ENCODE measurements around the gene METTL13. TPM values are rescaled to one million over a fixed set of nuclear protein-coding genes. Genes with fewer than 3 reads are reported as not detected.

Gene METTL13
- total and polyA plus RNA-seq, 4 experiments from 2014 or later: 27.7 to 36.7 (median 34.1) TPM

DNA sequence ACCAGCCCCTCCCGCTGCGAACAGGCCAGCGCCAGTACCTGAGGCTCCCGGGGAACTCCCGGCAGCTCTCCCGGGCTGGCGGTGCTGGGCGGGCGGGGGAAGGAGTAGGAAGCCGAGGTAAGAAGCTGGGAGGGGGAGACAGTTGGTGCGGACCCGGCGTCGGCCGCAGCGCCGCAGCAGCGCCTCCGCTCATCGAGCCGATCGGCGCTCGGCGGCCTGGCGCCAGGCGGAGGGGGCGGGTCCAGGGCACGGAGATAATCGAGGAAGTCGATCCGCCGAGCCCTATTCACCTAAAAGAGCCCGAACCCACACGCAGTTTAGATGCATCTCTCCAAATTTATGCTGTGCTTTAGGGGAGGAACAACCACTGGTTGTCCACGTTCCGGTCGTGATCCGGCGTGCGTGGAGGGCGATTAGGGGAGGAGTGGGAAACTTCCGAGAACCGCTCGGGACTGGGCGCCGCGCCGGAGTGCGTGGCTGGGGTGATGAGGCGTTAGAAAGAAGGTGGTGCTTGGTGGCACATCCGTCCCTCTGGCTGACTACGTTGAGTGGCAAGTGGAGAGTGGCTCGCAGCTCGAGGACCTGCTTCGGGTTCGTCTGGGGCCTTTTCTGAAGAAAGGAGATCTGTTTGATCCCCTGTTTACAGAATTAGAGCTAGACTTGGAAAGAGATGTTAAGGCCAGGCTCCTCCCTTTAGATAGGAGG is 39.4 kb upstream of the METTL13 start, which contains the start of gene VAMP4:
VAMP4 (minus strand) TSS at position 194 of the 705 bp plus-strand sequence. CDS start 3,651 bp downstream, outside the sequence.
- Mint-ChIP-seq H3K27ac (peak within 1 kb of the TSS; percentile 98 to 100 (median 99)), H3K9me3 (no peaks in the 10 kb centered on the region), H3K27me3 (no peaks in the 10 kb centered on the region), H3K36me3 (peaks cover 7 to 21% of the 10 kb centered on the region in 2 donors), H3K4me3 (peak within 1 kb of the TSS; percentile 97 to 100 (median 100)), H3K4me1 (peaks cover 31 to 62% (median 48%) of the 10 kb centered on the region in 4 donors)
- Histone ChIP-seq H3K27me3 (ENCODE audit: insufficient read depth, low read length) (no peaks in the 10 kb centered on the region), H3K9me3 (ENCODE audit: control insufficient read depth in 1 of 2, low read length in 2 of 2) (no peaks in the 10 kb centered on the region), H3K4me3 (ENCODE audit: low read length in 2 of 2) (peak within 1 kb of the TSS; percentile 84 to 92), H3K27ac (ENCODE audit: low read depth, low read length) (peak within 1 kb of the TSS; percentile 96), H3K36me3 (ENCODE audit: insufficient read depth, low read length) (peaks cover 3% of the 10 kb centered on the region), H3K4me1 (ENCODE audit: insufficient read depth, low read length) (peaks cover 44% of the 10 kb centered on the region)
- DNase-seq: peak; percentile 85 to 90 (median 89)
- intact Hi-C loops (cut with micrococcal nuclease): loop anchor here (1.0 to 5.0 kb wide), 6 partner anchors 39 to 790 kb away; partner anchors contain the start of genes DNM3, FMO4, METTL13 and PRRC2C
- CTCF ChIA-PET (ENCODE audit: partially characterized antibody): interaction anchor here (0.8 to 4.5 kb wide), 6 partner anchors 9 to 428 kb away, joined by 3 to 31 read pairs (median 6); partner anchors contain the start of genes FMO4 and METTL13
- POLR2A ChIA-PET (ENCODE audit: partially characterized antibody): interaction anchor here (0.5 to 6.9 kb wide), 21 partner anchors 9 to 1734 kb away, joined by 3 to 173 read pairs (median 5); partner anchors contain the start of genes DNM3, METTL13, PIGC and PRRC2C

DNA sequence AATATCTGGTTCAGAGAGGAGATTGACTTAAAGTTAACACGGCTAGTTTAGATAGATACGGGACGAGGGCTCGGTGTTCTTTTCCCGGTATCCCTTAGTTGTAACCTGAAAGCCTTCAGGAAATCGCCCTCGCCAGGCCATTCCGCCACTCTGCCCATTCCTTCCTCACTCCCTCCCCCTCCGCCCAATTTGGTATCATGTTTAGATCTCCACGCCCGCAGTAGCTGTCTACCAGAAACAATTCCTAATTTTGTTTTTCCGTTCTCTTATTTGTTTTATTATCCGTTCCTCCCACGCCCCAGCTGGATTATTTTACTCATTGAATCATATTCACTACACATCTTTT is 38.9 kb upstream of the METTL13 start:
- Mint-ChIP-seq H3K27ac (peak overlapping the region; percentile 98 to 100 (median 99)), H3K4me1 (peaks cover 31 to 60% (median 47%) of the 10 kb centered on the region in 4 donors), H3K36me3 (peaks cover 6 to 19% of the 10 kb centered on the region in 2 donors), H3K27me3 (no peaks in the 10 kb centered on the region), H3K9me3 (no peaks in the 10 kb centered on the region), H3K4me3 (peak overlapping the region; percentile 97 to 100 (median 100))
- Histone ChIP-seq H3K4me1 (ENCODE audit: insufficient read depth, low read length) (peaks cover 44% of the 10 kb centered on the region), H3K9me3 (ENCODE audit: control insufficient read depth in 1 of 2, low read length in 2 of 2) (no peaks in the 10 kb centered on the region), H3K4me3 (ENCODE audit: low read length in 2 of 2) (peak overlapping the region; percentile 84 to 92), H3K36me3 (ENCODE audit: insufficient read depth, low read length) (no peaks in the 10 kb centered on the region), H3K27ac (ENCODE audit: low read depth, low read length) (peak overlapping the region; percentile 96), H3K27me3 (ENCODE audit: insufficient read depth, low read length) (no peaks in the 10 kb centered on the region)
- intact Hi-C loops (cut with micrococcal nuclease): loop anchor here (1.0 to 5.0 kb wide), 5 partner anchors 39 to 790 kb away; partner anchors contain the start of genes DNM3, FMO4, METTL13 and PRRC2C
- ChIA-PET POLR2A (ENCODE audit: partially characterized antibody) (interaction anchor here (0.5 to 6.9 kb wide), 19 partner anchors 9 to 1734 kb away, joined by 3 to 173 read pairs (median 5); partner anchors contain the start of genes DNM3, METTL13, PIGC and PRRC2C), CTCF (ENCODE audit: partially characterized antibody) (interaction anchor here (1.2 to 4.5 kb wide), 6 partner anchors 10 to 429 kb away, joined by 3 to 31 read pairs (median 6); partner anchors contain the start of genes FMO4 and METTL13)
- DNase-seq: peak in 1 of 5 donors; percentile 39

DNA sequence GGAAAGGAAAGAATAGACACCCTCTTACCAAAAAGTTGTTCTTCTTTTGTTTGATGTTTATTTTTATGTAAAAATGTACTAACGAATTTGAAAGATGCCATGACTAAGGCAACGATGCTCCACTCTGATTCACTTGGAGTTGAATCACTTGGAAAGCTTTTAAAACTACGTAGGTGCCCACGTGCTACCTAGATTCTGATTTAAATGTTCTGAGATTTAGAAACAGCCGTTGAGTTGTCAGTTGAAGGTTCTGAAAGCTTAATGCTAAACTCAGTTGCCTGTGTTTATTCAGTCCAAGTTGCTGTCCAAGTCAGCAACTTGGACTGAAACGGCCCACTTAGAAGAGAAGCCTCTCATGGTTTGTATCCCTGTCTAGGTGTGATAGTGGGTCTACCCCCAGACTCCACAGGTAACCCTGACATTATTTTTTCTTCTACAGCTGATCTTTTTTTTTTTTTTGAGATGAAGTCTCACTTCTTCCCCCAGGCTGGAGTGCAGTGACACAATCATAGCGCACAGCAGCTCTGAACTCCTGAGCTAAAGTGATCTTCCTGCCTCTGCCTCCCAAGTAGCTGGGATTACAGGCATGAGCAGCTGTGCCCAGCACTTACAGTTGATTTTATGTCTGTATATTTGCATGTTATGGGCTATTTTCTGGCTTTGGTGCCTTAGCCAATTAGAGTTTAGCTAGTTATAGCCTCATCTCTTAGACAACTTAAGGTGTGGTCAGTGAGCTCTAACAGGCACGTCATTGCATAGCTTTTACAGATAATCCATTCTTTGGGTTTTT is 38.2 kb upstream of the METTL13 start:
- H3K27ac ChIP-seq (ENCODE audit: low read depth, low read length): peak overlapping the region; percentile 96
- DNase-seq: peak in 3 of 5 donors; percentile 5 to 15 (median 15)

DNA sequence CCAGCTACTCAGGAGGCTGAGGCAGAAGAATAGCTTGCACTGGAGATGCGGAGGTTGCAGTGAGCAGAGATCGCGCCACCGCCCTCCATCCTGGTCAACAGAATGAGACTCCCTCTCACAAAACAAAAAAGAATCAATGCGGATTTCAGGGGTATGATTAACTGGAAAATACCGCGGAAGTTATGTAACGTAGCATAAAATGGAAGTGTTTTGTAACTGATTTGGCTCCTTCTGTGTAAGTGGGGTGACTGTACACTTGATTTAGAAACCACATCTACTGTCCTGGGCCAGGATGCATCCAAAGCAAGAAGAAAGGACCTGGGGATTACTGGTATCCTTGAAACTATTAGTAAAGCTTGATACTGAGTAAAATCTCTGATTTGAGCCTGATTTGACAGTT is 36.5 kb upstream of the METTL13 start:
- POLR2A ChIA-PET (ENCODE audit: partially characterized antibody): interaction anchor here (6.9 kb wide), 1 partner anchor 36 kb away, joined by 173 read pairs; the partner anchor contains the start of gene METTL13
- peaks cover 27% of the 10 kb centered on the region for H3K4me1 ChIP-seq (ENCODE audit: insufficient read depth, low read length)
- H3K27ac Mint-ChIP-seq: no peak overlapping the region
- H3K36me3 Mint-ChIP-seq: peaks cover 0 to 13% of the 10 kb centered on the region in 2 donors
- no peaks in the 10 kb centered on the region for H3K9me3 Mint-ChIP-seq
- H3K9me3 ChIP-seq (ENCODE audit: control insufficient read depth in 1 of 2, low read length in 2 of 2): no peaks in the 10 kb centered on the region
- no peaks in the 10 kb centered on the region for H3K27me3 ChIP-seq (ENCODE audit: insufficient read depth, low read length)
- H3K4me1 Mint-ChIP-seq: peaks cover 24 to 42% (median 32%) of the 10 kb centered on the region in 4 donors
- H3K27me3 Mint-ChIP-seq: no peaks in the 10 kb centered on the region
- H3K27ac ChIP-seq (ENCODE audit: low read depth, low read length): no peak overlapping the region
- DNase-seq: no peak
- intact Hi-C loops (cut with micrococcal nuclease): loop anchor here (5.0 kb wide), 1 partner anchor 433 kb away; the partner anchor contains the start of gene FMO4
- no peaks in the 10 kb centered on the region for H3K36me3 ChIP-seq (ENCODE audit: insufficient read depth, low read length)
- CTCF ChIA-PET (ENCODE audit: partially characterized antibody): no interaction called here
- no peak overlapping the region for H3K4me3 Mint-ChIP-seq
- no peak overlapping the region for H3K4me3 ChIP-seq (ENCODE audit: low read length in 2 of 2)

More for the DNA sequence above, 38.2 kb upstream of the METTL13 start:
- ChIA-PET CTCF (ENCODE audit: partially characterized antibody) (interaction anchor here (1.0 to 4.5 kb wide), 9 partner anchors 11 to 789 kb away, joined by 3 to 31 read pairs (median 4); partner anchors contain the start of genes FMO4, METTL13 and SUCO), POLR2A (ENCODE audit: partially characterized antibody) (interaction anchor here (1.1 to 6.9 kb wide), 12 partner anchors 8 to 1733 kb away, joined by 3 to 173 read pairs (median 8); partner anchors contain the start of genes DNM3, METTL13, PIGC and PRRC2C)
- peak overlapping the region; percentile 98 to 100 (median 99) for H3K27ac Mint-ChIP-seq
- intact Hi-C loops (cut with micrococcal nuclease): loop anchor here (5.0 kb wide), 1 partner anchor 431 kb away; the partner anchor contains the start of gene FMO4
- H3K27me3 Mint-ChIP-seq: no peaks in the 10 kb centered on the region
- Histone ChIP-seq H3K27me3 (ENCODE audit: insufficient read depth, low read length) (no peaks in the 10 kb centered on the region), H3K4me3 (ENCODE audit: low read length in 2 of 2) (peak overlapping the region; percentile 84 to 92), H3K36me3 (ENCODE audit: insufficient read depth, low read length) (no peaks in the 10 kb centered on the region), H3K4me1 (ENCODE audit: insufficient read depth, low read length) (peaks cover 44% of the 10 kb centered on the region), H3K9me3 (ENCODE audit: control insufficient read depth in 1 of 2, low read length in 2 of 2) (no peaks in the 10 kb centered on the region)
- peaks cover 4 to 18% of the 10 kb centered on the region in 2 donors for H3K36me3 Mint-ChIP-seq
- H3K4me1 Mint-ChIP-seq: peaks cover 31 to 59% (median 47%) of the 10 kb centered on the region in 4 donors
- H3K4me3 Mint-ChIP-seq: peak overlapping the region; percentile 97 to 100 (median 100)
- H3K9me3 Mint-ChIP-seq: no peaks in the 10 kb centered on the region

DNA sequence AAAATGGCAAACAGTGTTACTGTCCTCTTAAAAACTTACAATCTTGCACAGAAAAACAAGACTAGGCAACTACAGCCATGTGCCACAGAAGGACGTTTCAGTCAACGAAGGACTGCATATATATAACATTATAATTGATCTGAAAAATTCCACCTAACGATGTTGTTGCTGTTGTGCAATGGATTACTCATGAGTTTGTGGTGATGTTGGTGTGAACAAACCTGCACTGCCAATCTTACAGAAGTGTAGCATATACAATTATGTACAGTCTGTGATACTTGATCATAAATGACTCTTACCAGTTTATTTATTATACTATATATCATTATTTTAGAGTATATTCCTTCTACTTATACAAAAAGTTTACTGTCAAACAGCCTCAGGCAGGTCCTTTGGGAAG is 32.8 kb upstream of the METTL13 start:
- peak overlapping the region in 1 of 8 donors; percentile 4 for H3K4me3 Mint-ChIP-seq
- H3K4me1 ChIP-seq (ENCODE audit: insufficient read depth, low read length): peaks cover 5% of the 10 kb centered on the region
- no peak overlapping the region for H3K27ac Mint-ChIP-seq
- ChIA-PET CTCF (ENCODE audit: partially characterized antibody) (no interaction called here), POLR2A (ENCODE audit: partially characterized antibody) (no interaction called here)
- intact Hi-C loops (cut with micrococcal nuclease): no loop called here
- H3K4me1 Mint-ChIP-seq: peaks cover 2 to 8% (median 4%) of the 10 kb centered on the region in 4 donors
- no peaks in the 10 kb centered on the region for H3K27me3 Mint-ChIP-seq
- H3K9me3 ChIP-seq (ENCODE audit: control insufficient read depth in 1 of 2, low read length in 2 of 2): no peaks in the 10 kb centered on the region
- no peaks in the 10 kb centered on the region for H3K9me3 Mint-ChIP-seq
- H3K36me3 Mint-ChIP-seq: no peaks in the 10 kb centered on the region
- no peaks in the 10 kb centered on the region for H3K27me3 ChIP-seq (ENCODE audit: insufficient read depth, low read length)
- H3K36me3 ChIP-seq (ENCODE audit: insufficient read depth, low read length): no peaks in the 10 kb centered on the region
- H3K27ac ChIP-seq (ENCODE audit: low read depth, low read length): no peak overlapping the region
- DNase-seq: no peak
- H3K4me3 ChIP-seq (ENCODE audit: low read length in 2 of 2): no peak overlapping the region

DNA sequence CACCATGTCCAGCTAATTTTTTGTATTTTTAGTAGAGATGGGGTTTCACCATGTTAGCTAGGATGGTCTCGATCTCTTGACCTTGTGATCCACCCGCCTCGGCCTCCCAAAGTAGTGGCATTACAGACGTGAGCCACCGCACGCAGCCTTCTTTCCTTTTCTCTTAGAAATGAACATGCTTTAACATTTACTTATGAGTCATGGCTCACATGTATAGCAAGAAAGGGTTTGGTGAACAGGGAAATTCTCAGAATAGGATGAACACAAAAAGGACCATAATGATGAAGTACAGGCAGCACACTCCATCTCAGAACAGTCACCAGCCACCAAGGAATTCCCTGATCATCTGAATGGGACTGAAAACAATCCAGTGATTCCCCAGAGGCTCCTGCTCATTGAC is 30.2 kb upstream of the METTL13 start:
- peak overlapping the region in 1 of 7 donors; percentile 71 for H3K27ac Mint-ChIP-seq
- Histone ChIP-seq H3K36me3 (ENCODE audit: insufficient read depth, low read length) (no peaks in the 10 kb centered on the region), H3K4me1 (ENCODE audit: insufficient read depth, low read length) (no peaks in the 10 kb centered on the region), H3K27ac (ENCODE audit: low read depth, low read length) (no peak overlapping the region), H3K4me3 (ENCODE audit: low read length in 2 of 2) (no peak overlapping the region), H3K27me3 (ENCODE audit: insufficient read depth, low read length) (no peaks in the 10 kb centered on the region), H3K9me3 (ENCODE audit: control insufficient read depth in 1 of 2, low read length in 2 of 2) (no peaks in the 10 kb centered on the region)
- H3K27me3 Mint-ChIP-seq: peaks cover 4 to 8% of the 10 kb centered on the region in 2 donors
- no peak for DNase-seq
- ChIA-PET POLR2A (ENCODE audit: partially characterized antibody) (interaction anchor here (2.4 kb wide), 1 partner anchor 9 kb away, joined by 9 read pairs; the partner anchor contains the start of gene VAMP4), CTCF (ENCODE audit: partially characterized antibody) (no interaction called here)
- H3K4me1 Mint-ChIP-seq: no peaks in the 10 kb centered on the region
- H3K9me3 Mint-ChIP-seq: no peaks in the 10 kb centered on the region
- intact Hi-C loops (cut with micrococcal nuclease): no loop called here
- no peaks in the 10 kb centered on the region for H3K36me3 Mint-ChIP-seq
- H3K4me3 Mint-ChIP-seq: no peak overlapping the region

All from CD4-positive, alpha-beta memory T cell (primary cell).